ENCODE measurements around the gene SIMC1. TPM values are rescaled to one million over a fixed set of nuclear protein-coding genes. Genes with fewer than 3 reads are reported as not detected.

Gene SIMC1
- total RNA-seq, 1 experiment from 2014 or later, result 31.5 TPM

- no peak for DNase-seq
- Histone ChIP-seq H3K4me3 (no peak overlapping the region), H3K9me3 (replicated peaks) (no peaks in the 10 kb centered on the region)
Observed at GRCh38 chr5:176319827-176320554, 81.8 kb downstream of the SIMC1 start.

DNA sequence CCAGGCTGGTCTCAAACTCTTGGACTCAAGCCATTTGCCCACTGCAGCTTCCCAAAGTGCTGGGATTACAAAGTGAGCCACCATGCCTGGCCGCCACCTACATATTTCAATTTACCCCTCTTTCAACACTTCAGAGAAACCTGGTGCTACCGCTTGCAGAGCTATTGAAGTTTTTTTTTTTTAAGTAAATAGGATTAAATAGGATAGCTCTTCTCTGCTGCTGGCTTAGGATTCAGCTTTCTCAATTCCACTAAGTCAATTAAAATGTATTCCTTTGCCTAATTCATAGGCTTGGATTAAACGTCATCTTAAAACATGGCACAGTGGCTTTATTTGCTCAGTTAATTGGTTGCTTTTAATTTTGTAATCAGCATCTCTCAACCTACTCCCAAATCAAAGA is 82.4 kb downstream of the SIMC1 start:
- H3K36me3 ChIP-seq, result peaks cover 42% of the 10 kb centered on the region
- no peaks in the 10 kb centered on the region for H3K4me1 ChIP-seq
- no peaks in the 10 kb centered on the region for H3K27me3 ChIP-seq
- no peak for DNase-seq
- no peak overlapping the region for H3K4me3 ChIP-seq
- H3K9me3 ChIP-seq (replicated peaks), result no peaks in the 10 kb centered on the region
- H3K27ac ChIP-seq, result no peak overlapping the region

More at GRCh38 chr5:176319827-176320554, 81.8 kb downstream of the SIMC1 start:
- Histone ChIP-seq H3K36me3 (peaks cover 39% of the 10 kb centered on the region), H3K4me1 (no peaks in the 10 kb centered on the region), H3K27ac (no peak overlapping the region), H3K27me3 (no peaks in the 10 kb centered on the region)

DNA sequence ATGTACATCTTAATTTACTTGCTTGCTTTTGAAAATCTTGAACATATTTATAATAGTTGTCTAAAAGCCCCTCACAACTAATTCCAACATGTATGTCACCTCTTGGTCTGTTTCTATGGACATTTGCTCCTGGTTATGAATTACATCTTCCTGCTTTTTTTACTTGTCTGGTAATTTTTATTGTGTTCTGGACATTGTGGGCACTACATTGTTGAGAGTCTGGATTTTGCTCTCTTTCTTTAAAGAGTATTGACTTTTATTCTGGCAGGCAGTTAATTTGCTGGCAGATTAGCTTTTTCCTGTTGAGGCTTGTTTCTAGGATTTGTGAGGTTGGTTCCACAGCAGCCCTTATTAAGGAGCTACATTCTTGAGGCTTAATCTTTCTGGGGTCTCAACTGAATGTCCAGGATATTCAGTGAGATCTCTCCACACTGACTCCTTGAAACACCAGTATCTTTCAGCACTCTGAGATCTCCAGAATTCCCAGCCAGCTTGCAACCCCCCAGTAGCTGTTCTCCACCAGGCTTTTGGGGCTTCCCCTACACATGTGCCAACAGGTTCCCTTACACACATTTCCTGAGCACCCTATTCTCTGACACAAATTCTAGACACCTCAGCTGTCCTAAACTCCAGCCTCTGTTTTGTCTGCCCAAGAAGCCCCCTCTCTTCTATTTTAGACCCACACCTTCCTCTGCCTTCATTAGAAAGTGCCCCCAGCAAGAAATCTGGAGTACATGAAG is 96.0 kb downstream of the SIMC1 start:
- Histone ChIP-seq H3K27me3 (no peaks in the 10 kb centered on the region), H3K4me3 (no peak overlapping the region), H3K9me3 (replicated peaks) (0 out of 2 replicates have a peak, but pooled peaks cover 3% of the 10 kb centered on the region), H3K4me1 (no peaks in the 10 kb centered on the region), H3K27ac (no peak overlapping the region), H3K36me3 (peaks cover 18% of the 10 kb centered on the region)
- no peak for DNase-seq

GRCh38 chr5:176337913-176338312 is 99.7 kb downstream of the SIMC1 start:
- Histone ChIP-seq H3K27me3 (no peaks in the 10 kb centered on the region), H3K4me1 (no peaks in the 10 kb centered on the region), H3K4me3 (no peak overlapping the region), H3K27ac (no peak overlapping the region), H3K9me3 (replicated peaks) (0 out of 2 replicates have a peak, but pooled peaks cover under 1% of the 10 kb centered on the region), H3K36me3 (peaks cover 20% of the 10 kb centered on the region)
- no peak for DNase-seq

- Histone ChIP-seq H3K4me1 (no peaks in the 10 kb centered on the region), H3K9me3 (replicated peaks) (no peaks in the 10 kb centered on the region), H3K27me3 (no peaks in the 10 kb centered on the region), H3K4me3 (no peak overlapping the region), H3K36me3 (peaks cover 17% of the 10 kb centered on the region), H3K27ac (no peak overlapping the region)
- no peak for DNase-seq
Observed at GRCh38 chr5:176339304-176339703, 101.1 kb downstream of the SIMC1 start.

GRCh38 chr5:176341325-176342157 is 103.3 kb downstream of the SIMC1 start:
- no peak for DNase-seq
- H3K27me3 ChIP-seq, result no peaks in the 10 kb centered on the region
- H3K36me3 ChIP-seq, result peaks cover 27% of the 10 kb centered on the region
- no peaks in the 10 kb centered on the region for H3K4me1 ChIP-seq
- no peak overlapping the region for H3K4me3 ChIP-seq
- no peaks in the 10 kb centered on the region for H3K9me3 ChIP-seq (replicated peaks)
- no peak overlapping the region for H3K27ac ChIP-seq

GRCh38 chr5:176342158-176342483 is 103.9 kb downstream of the SIMC1 start:
- DNase-seq, result no peak
- no peaks in the 10 kb centered on the region for H3K9me3 ChIP-seq (replicated peaks)
- H3K27me3 ChIP-seq, result no peaks in the 10 kb centered on the region
- H3K4me3 ChIP-seq, result no peak overlapping the region
- peaks cover 26% of the 10 kb centered on the region for H3K36me3 ChIP-seq
- no peaks in the 10 kb centered on the region for H3K4me1 ChIP-seq
- H3K27ac ChIP-seq, result no peak overlapping the region

DNA sequence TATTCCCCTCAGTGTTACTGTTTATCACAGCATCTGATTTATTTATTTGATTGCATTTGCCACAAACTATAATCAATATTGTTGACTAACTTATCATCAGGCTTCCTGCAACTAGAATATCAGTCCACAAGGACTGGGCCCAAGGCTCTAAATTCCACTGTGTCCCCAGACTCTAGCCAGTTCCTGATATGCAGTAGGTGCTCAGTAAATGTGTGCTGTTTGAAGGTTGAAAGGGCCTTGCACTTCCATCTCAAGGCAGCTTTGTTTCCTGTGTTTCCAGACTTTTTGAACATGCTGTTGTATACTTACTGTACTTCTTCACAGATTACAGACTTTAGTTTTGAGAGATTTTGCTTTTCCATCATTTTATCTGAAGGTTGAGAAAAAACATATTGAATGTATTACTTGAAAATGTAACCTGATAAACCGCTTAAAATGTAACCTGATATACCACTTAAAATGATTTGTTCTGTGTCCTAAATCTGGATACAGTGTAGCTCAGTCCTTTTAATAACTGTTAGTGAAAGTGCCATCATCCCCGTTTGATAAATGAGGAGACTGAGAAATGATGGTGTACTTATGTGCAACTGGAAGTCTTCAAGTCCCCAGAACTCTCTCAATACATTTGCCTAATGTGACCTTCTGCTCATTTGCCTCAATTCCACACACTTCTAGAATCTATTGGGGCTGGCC is 104.7 kb downstream of the SIMC1 start:
- Histone ChIP-seq H3K9me3 (replicated peaks) (no peaks in the 10 kb centered on the region), H3K36me3 (peaks cover 28% of the 10 kb centered on the region), H3K4me3 (no peak overlapping the region), H3K27ac (no peak overlapping the region), H3K27me3 (no peaks in the 10 kb centered on the region), H3K4me1 (no peaks in the 10 kb centered on the region)
- DNase-seq, result no peak

GRCh38 chr5:176350416-176350815 is 112.2 kb downstream of the SIMC1 start:
- no peak for DNase-seq
- peaks cover 14% of the 10 kb centered on the region for H3K4me1 ChIP-seq
- H3K27me3 ChIP-seq, result no peaks in the 10 kb centered on the region
- no peak overlapping the region for H3K27ac ChIP-seq
- H3K36me3 ChIP-seq, result peaks cover 67% of the 10 kb centered on the region
- H3K4me3 ChIP-seq, result no peak overlapping the region
- no peaks in the 10 kb centered on the region for H3K9me3 ChIP-seq (replicated peaks)

DNA sequence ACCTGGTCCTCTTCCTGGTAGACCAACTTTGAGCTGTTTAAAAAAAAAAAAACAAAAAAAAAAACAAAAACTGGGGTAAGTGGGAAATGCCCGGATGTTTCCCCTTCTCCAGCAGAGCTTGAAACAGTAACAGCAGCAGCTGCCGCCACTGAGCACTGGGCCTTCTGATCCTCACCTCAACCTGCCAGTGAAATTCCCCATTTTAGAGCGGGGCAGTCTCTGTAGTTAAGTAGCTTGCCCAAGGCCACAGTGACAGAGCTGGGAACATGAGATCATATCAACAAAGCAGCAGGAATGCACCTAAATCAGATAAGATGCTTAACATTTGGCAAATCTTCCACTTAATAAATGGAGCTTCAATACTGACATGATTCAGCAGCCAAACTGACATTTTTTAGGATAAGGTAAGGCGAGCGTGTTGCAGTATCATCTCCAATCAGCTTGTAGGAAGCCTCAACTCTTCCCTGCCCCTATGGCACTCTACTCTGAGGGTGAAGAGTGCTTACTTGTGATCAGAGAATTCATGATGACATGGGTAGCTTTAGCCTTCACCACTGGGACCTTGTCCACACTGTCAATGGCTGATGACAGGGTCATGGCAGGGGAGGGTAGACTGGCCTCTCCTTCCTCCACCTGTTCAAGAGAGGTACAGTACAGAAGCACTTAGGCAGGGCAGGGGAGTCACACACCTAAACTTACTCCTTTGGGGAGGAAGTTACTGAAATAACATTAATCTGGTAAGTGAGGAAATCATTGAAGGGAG is 114.1 kb downstream of the SIMC1 start:
- DNase-seq, result no peak
- Histone ChIP-seq H3K27me3 (no peaks in the 10 kb centered on the region), H3K4me1 (peaks cover 17% of the 10 kb centered on the region), H3K9me3 (replicated peaks) (no peaks in the 10 kb centered on the region), H3K27ac (no peak overlapping the region), H3K36me3 (peaks cover 60% of the 10 kb centered on the region), H3K4me3 (no peak overlapping the region)

DNA sequence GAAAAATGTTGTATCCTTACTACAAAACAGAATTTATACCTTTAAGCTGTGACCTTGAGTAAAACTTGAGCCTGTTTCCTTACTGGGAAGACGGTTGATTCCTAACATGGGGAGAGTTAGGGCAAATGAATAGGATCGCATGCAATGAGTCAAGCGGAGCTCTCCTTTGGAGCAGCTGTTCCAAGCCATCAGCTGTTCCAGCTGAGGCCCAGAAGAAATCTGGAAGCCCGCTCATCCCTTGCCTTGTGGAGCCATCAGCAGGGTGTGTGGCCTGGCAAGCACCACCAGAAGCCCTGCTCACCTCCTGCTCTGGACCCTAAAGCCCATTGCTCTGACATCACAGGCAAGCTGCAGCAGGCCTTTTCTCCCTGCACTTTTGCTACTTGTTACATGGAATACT is 115.3 kb downstream of the SIMC1 start:
- peak; percentile 86 to 94 for DNase-seq
- H3K36me3 ChIP-seq, result peaks cover 62% of the 10 kb centered on the region

GRCh38 chr5:176355400-176356178 is 117.4 kb downstream of the SIMC1 start:
- no peaks in the 10 kb centered on the region for H3K27me3 ChIP-seq
- peak; percentile 69 to 75 for DNase-seq
- no peak overlapping the region for H3K4me3 ChIP-seq
- no peak overlapping the region for H3K27ac ChIP-seq
- H3K36me3 ChIP-seq, result peaks cover 50% of the 10 kb centered on the region
- peaks cover 17% of the 10 kb centered on the region for H3K4me1 ChIP-seq
- H3K9me3 ChIP-seq (replicated peaks), result no peaks in the 10 kb centered on the region

More for the DNA sequence above, 115.3 kb downstream of the SIMC1 start:
- no peaks in the 10 kb centered on the region for H3K9me3 ChIP-seq (replicated peaks)
- H3K27me3 ChIP-seq, result no peaks in the 10 kb centered on the region
- peak overlapping the region; percentile 3; the same call in 1 of the 2 replicates for H3K27ac ChIP-seq
- H3K4me1 ChIP-seq, result peaks cover 17% of the 10 kb centered on the region
- no peak overlapping the region for H3K4me3 ChIP-seq

GRCh38 chr5:176356179-176356566 is 117.9 kb downstream of the SIMC1 start:
- DNase-seq, result no peak
- peaks cover 17% of the 10 kb centered on the region for H3K4me1 ChIP-seq
- peaks cover 47% of the 10 kb centered on the region for H3K36me3 ChIP-seq
- H3K27me3 ChIP-seq, result no peaks in the 10 kb centered on the region
- no peaks in the 10 kb centered on the region for H3K9me3 ChIP-seq (replicated peaks)
- no peak overlapping the region for H3K27ac ChIP-seq
- no peak overlapping the region for H3K4me3 ChIP-seq
